ENCODE data around the gene COG8.

The COG8 gene

GRCh38 chr16:69283851-69284250 is 55.5 kb downstream of the COG8 start:
- DNase-seq = no peak

DNA sequence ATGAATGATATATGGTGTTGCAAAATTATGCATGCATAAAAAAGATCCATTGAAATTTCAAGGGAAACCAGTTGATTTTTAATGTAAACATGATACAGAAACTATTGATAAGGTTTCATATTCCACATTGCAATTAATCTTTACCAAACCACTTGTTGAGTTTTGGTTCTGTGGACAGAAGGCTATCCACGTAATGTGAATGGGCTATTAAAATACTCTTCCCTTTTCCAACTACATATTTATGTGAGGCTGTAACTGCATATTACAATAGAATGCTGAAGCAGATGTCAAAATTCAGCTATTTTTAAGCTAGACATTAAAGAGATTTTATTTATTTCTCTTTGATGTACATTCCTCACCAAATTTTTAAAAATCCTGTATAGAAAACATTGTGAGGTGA is 62.0 kb downstream of the COG8 start:
- DNase-seq = no peak
